ENCODE data around the gene VMO1. TPM values are rescaled to one million over a fixed set of nuclear protein-coding genes. Genes with fewer than 3 reads are reported as not detected.

VMO1 gene
- total RNA-seq, 2 experiments from 2014 or later: not detected

DNA sequence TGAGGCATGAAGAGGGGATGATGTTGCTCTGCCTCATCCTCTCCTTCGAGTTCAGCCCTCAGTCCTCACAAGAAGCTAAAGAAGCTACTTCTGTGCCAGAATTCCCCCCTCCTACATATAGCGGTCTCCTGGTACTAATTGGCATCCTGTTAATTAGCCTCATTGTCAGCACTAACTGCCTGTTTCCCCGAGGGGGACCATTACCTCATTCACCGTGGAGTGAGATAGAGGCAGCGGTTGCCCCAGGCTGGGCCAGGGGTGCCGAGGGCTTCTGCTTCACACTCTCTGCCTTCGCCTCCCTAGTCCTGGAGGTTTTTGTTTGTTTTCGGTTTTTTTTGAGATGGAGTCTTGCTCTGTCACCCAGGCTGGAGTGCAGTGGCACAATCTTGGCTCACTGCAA lies 41.2 kb upstream of the VMO1 start:
- no peaks in the 10 kb centered on the region for H3K9me3 Mint-ChIP-seq
- no peak overlapping the region for H3K27ac Mint-ChIP-seq
- H3K4me3 Mint-ChIP-seq: no peak overlapping the region
- DNase-seq (no peak), ATAC-seq (no peak)
- H3K27me3 Mint-ChIP-seq: no peaks in the 10 kb centered on the region
- TF ChIP-seq, protein P1, sequence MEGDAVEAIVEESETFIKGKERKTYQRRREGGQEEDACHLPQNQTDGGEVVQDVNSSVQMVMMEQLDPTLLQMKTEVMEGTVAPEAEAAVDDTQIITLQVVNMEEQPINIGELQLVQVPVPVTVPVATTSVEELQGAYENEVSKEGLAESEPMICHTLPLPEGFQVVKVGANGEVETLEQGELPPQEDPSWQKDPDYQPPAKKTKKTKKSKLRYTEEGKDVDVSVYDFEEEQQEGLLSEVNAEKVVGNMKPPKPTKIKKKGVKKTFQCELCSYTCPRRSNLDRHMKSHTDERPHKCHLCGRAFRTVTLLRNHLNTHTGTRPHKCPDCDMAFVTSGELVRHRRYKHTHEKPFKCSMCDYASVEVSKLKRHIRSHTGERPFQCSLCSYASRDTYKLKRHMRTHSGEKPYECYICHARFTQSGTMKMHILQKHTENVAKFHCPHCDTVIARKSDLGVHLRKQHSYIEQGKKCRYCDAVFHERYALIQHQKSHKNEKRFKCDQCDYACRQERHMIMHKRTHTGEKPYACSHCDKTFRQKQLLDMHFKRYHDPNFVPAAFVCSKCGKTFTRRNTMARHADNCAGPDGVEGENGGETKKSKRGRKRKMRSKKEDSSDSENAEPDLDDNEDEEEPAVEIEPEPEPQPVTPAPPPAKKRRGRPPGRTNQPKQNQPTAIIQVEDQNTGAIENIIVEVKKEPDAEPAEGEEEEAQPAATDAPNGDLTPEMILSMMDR (IDR thresholded peaks at IDR 0.05): no peak
- H3K4me1 Mint-ChIP-seq (ENCODE audit: low read depth): peaks cover 1% of the 10 kb centered on the region
- no peaks in the 10 kb centered on the region for H3K36me3 Mint-ChIP-seq (ENCODE audit: low read depth)
- ChIA-PET CTCF (no interaction called here), POLR2A (no interaction called here)
- intact Hi-C loops (cut with micrococcal nuclease): no loop called here

DNA sequence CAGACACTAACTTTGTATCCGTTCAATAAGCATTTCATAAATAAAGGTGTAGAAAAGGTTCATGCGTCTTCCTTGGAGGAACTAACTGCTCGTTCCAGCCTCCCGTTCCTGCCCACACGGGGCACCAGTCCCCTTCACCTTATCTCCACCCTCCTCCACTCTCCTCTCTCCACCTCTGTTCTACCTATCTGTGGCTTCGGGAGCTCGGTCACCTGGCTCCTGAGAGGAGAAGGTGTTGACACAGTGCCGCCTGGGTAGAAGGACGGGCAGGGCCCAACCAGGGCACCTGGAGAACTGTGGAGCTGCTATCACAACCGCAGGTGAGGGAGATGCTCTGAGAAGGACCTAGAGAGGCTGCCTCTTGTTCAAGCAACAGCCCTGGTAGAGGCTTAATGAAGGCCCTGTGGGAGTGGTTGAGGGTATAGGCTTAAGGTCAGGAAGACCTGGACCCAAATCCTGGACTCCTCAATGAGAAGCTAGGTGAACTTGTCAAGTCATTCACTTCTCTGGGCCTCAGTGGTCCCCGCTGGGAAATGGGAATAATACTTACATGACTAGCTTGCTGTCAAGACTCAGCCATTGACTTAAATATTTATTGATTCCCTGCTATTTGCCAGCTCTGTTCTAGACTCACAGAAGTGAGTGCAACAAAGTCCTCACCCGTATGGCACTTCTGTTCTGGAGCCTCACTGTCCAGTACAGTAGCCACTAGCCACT lies 37.4 kb upstream of the VMO1 start:
- Mint-ChIP-seq H3K4me3 (no peak overlapping the region), H3K4me1 (ENCODE audit: low read depth) (no peaks in the 10 kb centered on the region), H3K36me3 (ENCODE audit: low read depth) (no peaks in the 10 kb centered on the region), H3K27ac (no peak overlapping the region), H3K27me3 (no peaks in the 10 kb centered on the region), H3K9me3 (no peaks in the 10 kb centered on the region)
- CTCF ChIA-PET: interaction anchor here (1.2 kb wide), 1 partner anchor 10 kb away, joined by 3 read pairs; the partner anchor contains the start of gene MINK1
- ATAC-seq: no peak
- TF ChIP-seq, protein P1 (IDR thresholded peaks at IDR 0.05): no peak
- POLR2A ChIA-PET: no interaction called here
- intact Hi-C loops (cut with micrococcal nuclease): no loop called here
- DNase-seq: no peak

DNA sequence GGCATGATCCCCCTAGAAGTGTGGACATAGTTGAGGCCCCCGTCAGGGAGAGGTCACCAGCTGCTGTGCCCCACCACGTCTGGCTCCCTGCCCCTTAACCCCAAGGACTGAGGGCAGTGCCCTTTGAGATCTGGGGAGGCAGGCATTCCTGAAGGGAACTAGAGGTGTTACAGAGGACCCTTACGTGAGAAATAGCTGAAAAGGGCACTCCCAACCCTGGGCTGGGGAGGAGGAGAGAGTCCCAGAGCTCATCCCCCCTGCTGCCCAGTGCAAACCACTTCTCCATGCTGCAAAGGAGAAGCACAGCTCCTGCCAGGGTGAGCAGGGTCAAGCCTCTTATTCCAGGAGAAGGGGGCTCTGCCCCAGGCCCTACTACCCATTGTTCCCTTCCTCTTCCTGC lies 36.7 kb upstream of the VMO1 start:
- H3K4me1 Mint-ChIP-seq (ENCODE audit: low read depth): no peaks in the 10 kb centered on the region
- H3K27me3 Mint-ChIP-seq: no peaks in the 10 kb centered on the region
- no peak overlapping the region for H3K27ac Mint-ChIP-seq
- ChIA-PET POLR2A (interaction anchor here (0.5 kb wide), 1 partner anchor 49 kb away, joined by 3 read pairs; no protein-coding TSS in a partner anchor), CTCF (interaction anchor here (1.2 kb wide), 1 partner anchor 11 kb away, joined by 3 read pairs; the partner anchor contains the start of gene MINK1)
- intact Hi-C loops (cut with micrococcal nuclease): no loop called here
- no peaks in the 10 kb centered on the region for H3K36me3 Mint-ChIP-seq (ENCODE audit: low read depth)
- H3K4me3 Mint-ChIP-seq: no peak overlapping the region
- TF ChIP-seq, protein P1 (IDR thresholded peaks at IDR 0.05): no peak
- DNase-seq: no peak
- no peak for ATAC-seq
- H3K9me3 Mint-ChIP-seq: no peaks in the 10 kb centered on the region

DNA sequence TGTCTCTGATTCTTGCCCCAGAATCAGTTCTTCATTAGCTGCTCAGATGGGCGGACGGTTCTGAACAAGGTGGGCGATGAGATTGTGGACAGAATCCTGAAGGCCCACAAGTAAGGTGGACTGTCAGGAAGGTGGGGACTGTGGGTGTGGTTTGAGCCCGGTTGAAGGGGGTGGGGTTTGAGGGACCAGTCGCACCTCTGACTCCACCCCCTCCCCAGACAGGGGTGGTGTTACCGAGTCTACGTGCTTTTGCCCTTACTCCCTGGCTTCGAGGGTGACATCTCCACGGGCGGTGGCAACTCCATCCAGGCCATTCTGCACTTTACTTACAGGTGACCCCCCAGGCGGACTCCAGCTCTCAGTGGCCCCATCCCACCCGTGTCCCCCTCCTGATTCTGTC lies 32.1 kb upstream of the VMO1 start:
- DNase-seq (no peak), ATAC-seq (no peak)
- no peaks in the 10 kb centered on the region for H3K9me3 Mint-ChIP-seq
- ChIA-PET POLR2A (interaction anchor here (1.3 kb wide), 1 partner anchor 8 kb away, joined by 3 read pairs; no protein-coding TSS in a partner anchor), CTCF (no interaction called here)
- H3K36me3 Mint-ChIP-seq (ENCODE audit: low read depth): no peaks in the 10 kb centered on the region
- H3K4me1 Mint-ChIP-seq (ENCODE audit: low read depth): no peaks in the 10 kb centered on the region
- intact Hi-C loops (cut with micrococcal nuclease): no loop called here
- no peak overlapping the region for H3K27ac Mint-ChIP-seq
- TF ChIP-seq, protein P1 (IDR thresholded peaks at IDR 0.05): no peak
- no peaks in the 10 kb centered on the region for H3K27me3 Mint-ChIP-seq
- no peak overlapping the region for H3K4me3 Mint-ChIP-seq

DNA sequence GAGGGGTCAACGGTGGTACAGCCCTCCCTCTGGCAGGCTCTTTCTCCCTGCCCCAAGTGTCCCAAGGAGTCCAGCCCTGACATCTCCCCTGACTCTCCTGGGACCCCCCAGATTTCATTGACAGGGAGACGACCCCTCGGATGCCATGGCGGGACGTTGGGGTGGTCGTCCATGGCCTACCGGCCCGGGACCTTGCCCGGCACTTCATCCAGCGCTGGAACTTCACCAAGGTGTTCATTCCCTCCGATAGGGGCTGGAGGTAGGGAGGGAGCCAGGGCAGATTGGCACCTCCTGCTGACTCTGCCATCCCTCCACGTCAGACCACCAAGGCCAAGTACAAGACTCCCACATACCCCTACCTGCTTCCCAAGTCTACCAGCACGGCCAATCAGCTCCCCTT lies 30.7 kb upstream of the VMO1 start:
- ChIA-PET CTCF (interaction anchor here (1.4 kb wide), 1 partner anchor 27 kb away, joined by 4 read pairs; no protein-coding TSS in a partner anchor), POLR2A (no interaction called here)
- Mint-ChIP-seq H3K36me3 (ENCODE audit: low read depth) (no peaks in the 10 kb centered on the region), H3K4me3 (no peak overlapping the region), H3K9me3 (no peaks in the 10 kb centered on the region), H3K27ac (no peak overlapping the region), H3K27me3 (no peaks in the 10 kb centered on the region), H3K4me1 (ENCODE audit: low read depth) (no peaks in the 10 kb centered on the region)
- DNase-seq (no peak), ATAC-seq (no peak)
- TF ChIP-seq, protein P1 (IDR thresholded peaks at IDR 0.05): no peak
- intact Hi-C loops (cut with micrococcal nuclease): no loop called here

All from activated CD8-positive, alpha-beta T cell treated with anti-CD3 and anti-CD28 coated beads for 36 hours (primary cell).